Rectal smooth muscle tissue (tissue), 1 donor: ENCODE data around the gene YIF1B.
A peak's percentile ranks its signal among the peaks of the same experiment; 100 is the strongest.
"Not testable (repeated sequence)": the region's sequence is repeated elsewhere in the genome, so short reads cannot be mapped to it uniquely, and the experiment has no call there.

Experiments
- H3K27ac ChIP-seq: one replicate; pipeline ENCODE4 v1.7.0; 2013; ENCODE audit warnings: low read depth, low read length, inconsistent platforms
- H3K27me3 ChIP-seq: one replicate; pipeline ENCODE4 v1.7.0; 2013; ENCODE audit warnings: low read length; ENCODE audit not compliant: control insufficient read depth, insufficient read depth
- H3K36me3 ChIP-seq: one replicate; pipeline ENCODE4 v1.7.0; 2013; ENCODE audit warnings: low read length; ENCODE audit not compliant: control insufficient read depth, insufficient read depth
- H3K4me1 ChIP-seq: one replicate; pipeline ENCODE4 v1.7.0; 2013; ENCODE audit warnings: low read length; ENCODE audit not compliant: control insufficient read depth, insufficient read depth
- H3K4me3 ChIP-seq: one replicate; pipeline ENCODE4 v1.7.0; 2013; ENCODE audit warnings: low read length
- H3K9ac ChIP-seq: one replicate; pipeline ENCODE4 v1.7.0; 2013; ENCODE audit warnings: low read length

YIF1B gene

DNA sequence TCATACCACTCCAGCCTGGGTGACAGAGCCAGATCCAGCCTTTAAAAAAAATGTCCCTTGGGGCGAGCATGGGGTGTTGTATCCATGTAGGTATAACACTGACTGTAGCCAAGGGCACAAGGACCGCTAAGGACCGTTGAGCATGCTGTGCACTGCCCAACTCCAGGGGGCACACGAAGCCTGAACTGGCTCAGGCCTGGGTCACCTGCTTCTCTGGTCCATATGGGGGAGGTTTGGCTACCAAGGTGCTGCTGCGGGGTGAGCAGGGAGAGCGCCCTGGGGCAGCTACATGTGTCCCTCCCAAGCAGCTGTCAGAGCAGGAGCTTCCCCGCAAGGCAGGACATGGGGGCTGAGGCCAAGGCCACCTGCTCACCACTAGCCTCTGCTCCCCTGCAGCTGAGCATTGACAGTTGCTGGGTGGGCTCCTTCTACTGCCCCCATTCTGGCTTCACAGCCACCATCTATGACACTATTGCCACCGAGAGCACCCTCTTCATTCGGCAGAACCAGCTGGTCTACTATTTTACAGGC is 36.2 kb upstream of the YIF1B start:
- H3K9ac ChIP-seq: no peak overlapping the region
- no peak overlapping the region for H3K27ac ChIP-seq
- H3K36me3 ChIP-seq: no peaks in the 10 kb centered on the region
- no peaks in the 10 kb centered on the region for H3K4me1 ChIP-seq
- no peak overlapping the region for H3K4me3 ChIP-seq
- peaks cover 9% of the 10 kb centered on the region for H3K27me3 ChIP-seq

- H3K4me1 ChIP-seq: no peaks in the 10 kb centered on the region
Measured at GRCh38 chr19:38350883-38351282, 35.1 kb upstream of the YIF1B start.

GRCh38 chr19:38346837-38347236 is 31.1 kb upstream of the YIF1B start:
- no peaks in the 10 kb centered on the region for H3K36me3 ChIP-seq
- no peaks in the 10 kb centered on the region for H3K4me1 ChIP-seq
- no peak overlapping the region for H3K9ac ChIP-seq
- no peaks in the 10 kb centered on the region for H3K27me3 ChIP-seq
- H3K4me3 ChIP-seq: no peak overlapping the region
- no peak overlapping the region for H3K27ac ChIP-seq

More at GRCh38 chr19:38350883-38351282, 35.1 kb upstream of the YIF1B start:
- Histone ChIP-seq H3K27me3 (peaks cover 2% of the 10 kb centered on the region), H3K36me3 (no peaks in the 10 kb centered on the region), H3K27ac (no peak overlapping the region), H3K9ac (no peak overlapping the region), H3K4me3 (no peak overlapping the region)

DNA sequence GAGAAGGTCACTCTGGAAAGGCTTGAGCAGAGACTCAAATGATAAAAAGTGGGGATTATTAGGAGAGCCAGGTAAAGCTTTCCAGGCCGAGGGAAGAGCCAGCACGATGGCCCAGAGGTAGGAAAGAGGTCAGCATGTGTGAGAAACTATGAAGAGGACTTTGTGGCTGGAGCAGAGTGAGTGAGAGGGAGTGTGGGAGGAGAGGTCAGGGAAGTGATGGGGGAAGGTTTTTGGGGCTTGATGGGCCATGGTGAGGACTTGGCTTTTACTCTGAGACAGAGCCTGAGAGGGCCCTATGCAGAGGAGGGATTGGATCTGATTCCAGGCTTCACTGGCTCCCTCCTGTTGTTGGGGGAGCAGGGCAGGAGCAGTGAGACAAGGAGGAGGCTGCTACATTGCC is 25.2 kb upstream of the YIF1B start:
- Histone ChIP-seq H3K4me3 (no peak overlapping the region), H3K36me3 (no peaks in the 10 kb centered on the region), H3K9ac (no peak overlapping the region), H3K27ac (no peak overlapping the region), H3K27me3 (no peaks in the 10 kb centered on the region), H3K4me1 (no peaks in the 10 kb centered on the region)

GRCh38 chr19:38339011-38339410 is 23.3 kb upstream of the YIF1B start:
- H3K9ac ChIP-seq, H3K27ac ChIP-seq, H3K4me1 ChIP-seq, H3K27me3 ChIP-seq, H3K36me3 ChIP-seq, H3K4me3 ChIP-seq: not testable (repeated sequence)

- Histone ChIP-seq H3K9ac (no peak overlapping the region), H3K27ac (no peak overlapping the region)
Measured at GRCh38 chr19:38337360-38337653, 21.6 kb upstream of the YIF1B start.

DNA sequence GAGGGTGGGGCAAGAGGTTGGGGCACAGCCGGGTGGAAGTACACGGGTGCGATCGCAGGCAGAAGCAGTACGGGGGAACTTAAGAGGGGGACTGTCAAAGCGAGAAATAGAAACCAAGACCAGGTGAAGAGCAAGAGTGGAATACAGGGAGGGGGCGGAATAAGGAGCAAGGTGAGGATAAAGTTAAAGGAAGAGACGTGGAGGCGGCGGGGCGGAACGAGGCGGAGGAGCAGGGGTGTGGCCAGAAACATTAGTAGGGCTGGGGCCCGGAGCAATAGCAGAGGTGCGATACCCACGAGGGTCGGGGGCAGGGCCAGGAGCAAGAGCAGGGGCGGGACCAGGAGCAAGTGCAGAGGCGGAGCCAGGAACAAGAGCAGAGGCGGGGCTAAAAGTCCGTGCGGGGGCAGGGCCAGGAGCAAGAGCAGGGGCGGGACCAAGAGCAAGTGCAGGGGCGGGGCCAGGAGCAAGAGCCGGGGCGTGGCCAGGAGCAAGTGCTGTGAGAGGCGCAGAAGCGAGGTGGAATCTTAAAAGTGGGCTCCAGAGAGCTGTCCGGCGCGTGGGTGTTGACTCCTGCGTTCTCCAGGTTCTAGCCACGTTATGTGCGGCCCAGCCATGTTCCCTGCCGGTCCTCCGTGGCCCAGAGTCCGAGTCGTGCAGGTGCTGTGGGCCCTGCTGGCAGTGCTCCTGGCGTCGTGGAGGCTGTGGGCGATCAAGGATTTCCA is 21.1 kb upstream of the YIF1B start:
- H3K27me3 ChIP-seq: no peaks in the 10 kb centered on the region

More at GRCh38 chr19:38337360-38337653, 21.6 kb upstream of the YIF1B start:
- H3K4me1 ChIP-seq: no peaks in the 10 kb centered on the region
- H3K36me3 ChIP-seq: no peaks in the 10 kb centered on the region
- H3K4me3 ChIP-seq: peak overlapping the region; percentile 98
- no peaks in the 10 kb centered on the region for H3K27me3 ChIP-seq

GRCh38 chr19:38335949-38336637 is 20.3 kb upstream of the YIF1B start:
- H3K9ac ChIP-seq: peak overlapping the region; percentile 70
- peak overlapping the region; percentile 86 for H3K27ac ChIP-seq
- peak overlapping the region; percentile 98 for H3K4me3 ChIP-seq
- H3K27me3 ChIP-seq: no peaks in the 10 kb centered on the region
- no peaks in the 10 kb centered on the region for H3K36me3 ChIP-seq
- H3K4me1 ChIP-seq: no peaks in the 10 kb centered on the region

More for the DNA sequence above, 21.1 kb upstream of the YIF1B start:
- Histone ChIP-seq H3K4me3 (peak overlapping the region; percentile 98), H3K9ac (peak overlapping the region; percentile 70), H3K27ac (peak overlapping the region; percentile 86), H3K4me1 (no peaks in the 10 kb centered on the region), H3K36me3 (no peaks in the 10 kb centered on the region)

- Histone ChIP-seq H3K4me1 (no peaks in the 10 kb centered on the region), H3K36me3 (peaks cover under 1% of the 10 kb centered on the region), H3K4me3 (no peak overlapping the region), H3K27ac (no peak overlapping the region), H3K27me3 (no peaks in the 10 kb centered on the region), H3K9ac (no peak overlapping the region)
Measured at GRCh38 chr19:38333245-38333644, 17.5 kb upstream of the YIF1B start.

DNA sequence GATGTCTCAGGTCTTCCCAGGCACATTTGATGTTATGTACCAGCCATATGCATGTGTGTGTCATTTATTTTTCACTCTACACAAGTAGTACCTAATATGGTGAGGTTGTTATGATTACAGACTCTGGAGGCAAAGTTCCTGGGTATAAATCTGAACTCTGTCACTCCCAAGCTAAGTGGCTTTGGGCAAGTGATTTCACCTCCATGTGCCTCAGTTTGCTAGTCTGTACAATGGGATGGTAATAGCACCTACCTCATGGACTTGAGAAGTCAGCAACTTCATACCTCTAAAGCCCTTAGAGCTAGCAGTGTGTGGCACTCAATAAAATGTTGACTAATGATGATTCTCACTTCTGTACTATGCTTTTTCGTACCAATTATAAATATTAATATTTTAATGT is 16.0 kb upstream of the YIF1B start:
- Histone ChIP-seq H3K27ac (no peak overlapping the region), H3K4me1 (no peaks in the 10 kb centered on the region), H3K36me3 (peaks cover 11% of the 10 kb centered on the region), H3K27me3 (no peaks in the 10 kb centered on the region), H3K4me3 (no peak overlapping the region), H3K9ac (no peak overlapping the region)

GRCh38 chr19:38329651-38330050 is 13.9 kb upstream of the YIF1B start:
- Histone ChIP-seq H3K4me3 (no peak overlapping the region), H3K27me3 (no peaks in the 10 kb centered on the region), H3K27ac (no peak overlapping the region), H3K4me1 (no peaks in the 10 kb centered on the region), H3K9ac (no peak overlapping the region), H3K36me3 (peaks cover 11% of the 10 kb centered on the region)

- Histone ChIP-seq H3K36me3 (peaks cover 11% of the 10 kb centered on the region), H3K27ac (no peak overlapping the region), H3K4me3 (no peak overlapping the region), H3K9ac (no peak overlapping the region), H3K27me3 (no peaks in the 10 kb centered on the region), H3K4me1 (peaks cover 4% of the 10 kb centered on the region)
Measured at GRCh38 chr19:38326591-38326990, 10.8 kb upstream of the YIF1B start.

GRCh38 chr19:38324431-38324830 is 8.7 kb upstream of the YIF1B start:
- H3K4me3 ChIP-seq: no peak overlapping the region
- no peak overlapping the region for H3K9ac ChIP-seq
- H3K27me3 ChIP-seq: no peaks in the 10 kb centered on the region
- no peak overlapping the region for H3K27ac ChIP-seq
- peaks cover 14% of the 10 kb centered on the region for H3K4me1 ChIP-seq
- peaks cover 11% of the 10 kb centered on the region for H3K36me3 ChIP-seq
